ENCODE data around the gene HSPA12B. TPM values are rescaled to one million over a fixed set of nuclear protein-coding genes. Genes with fewer than 3 reads are reported as not detected.
A peak's percentile ranks its signal among the peaks of the same experiment; 100 is the strongest.

Gene HSPA12B
- polyA plus RNA-seq, 6 donors from 2014 or later: not detected

DNA sequence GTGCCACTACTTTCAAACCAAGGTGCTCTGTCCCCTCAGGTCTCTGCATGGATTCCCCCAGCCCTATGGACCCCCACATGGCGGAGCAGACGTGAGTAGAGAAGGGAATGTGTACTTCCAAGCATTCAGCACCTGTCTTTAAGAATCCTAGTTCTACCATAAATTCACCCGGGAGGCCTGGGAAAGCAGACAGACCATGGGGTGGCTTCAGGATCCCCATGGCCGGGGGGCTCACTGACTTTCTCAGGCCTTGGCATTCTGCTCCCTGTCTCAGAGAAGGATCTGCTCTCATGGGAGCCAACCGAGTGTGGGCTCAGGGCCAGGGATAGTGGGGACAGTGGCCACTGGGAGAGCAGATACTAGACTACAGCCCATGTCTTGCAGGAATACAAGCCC lies 65.9 kb downstream of the HSPA12B start:
- H3K27me3 Mint-ChIP-seq: no peaks in the 10 kb centered on the region
- peaks cover 8 to 13% of the 10 kb centered on the region in 2 donors for H3K36me3 Mint-ChIP-seq
- peak overlapping the region; percentile 75 to 95 (median 90) for H3K4me3 Mint-ChIP-seq
- peaks cover 54 to 74% (median 71%) of the 10 kb centered on the region in 3 donors for H3K4me1 Mint-ChIP-seq
- DNase-seq (no peak), ATAC-seq (ENCODE audit: low read depth in 2 of 2) (no peak)
- peak overlapping the region; percentile 74 to 100 (median 98) for H3K27ac Mint-ChIP-seq
- H3K9me3 Mint-ChIP-seq: peaks cover 0 to 3% (median 0%) of the 10 kb centered on the region in 7 donors

- peaks cover 13 to 18% of the 10 kb centered on the region in 2 donors for H3K36me3 Mint-ChIP-seq
- DNase-seq: no peak
- H3K4me1 Mint-ChIP-seq: peaks cover 59 to 79% (median 76%) of the 10 kb centered on the region in 3 donors
- ATAC-seq (ENCODE audit: low read depth in 2 of 2): no peak
- no peaks in the 10 kb centered on the region for H3K27me3 Mint-ChIP-seq
- H3K4me3 Mint-ChIP-seq: peak overlapping the region; percentile 52 to 95 (median 87)
- peaks cover 0 to 3% (median 0%) of the 10 kb centered on the region in 7 donors for H3K9me3 Mint-ChIP-seq
- H3K27ac Mint-ChIP-seq: peak overlapping the region; percentile 91 to 100 (median 98)
Observed at GRCh38 chr20:3798908-3799248, 66.4 kb downstream of the HSPA12B start.

DNA sequence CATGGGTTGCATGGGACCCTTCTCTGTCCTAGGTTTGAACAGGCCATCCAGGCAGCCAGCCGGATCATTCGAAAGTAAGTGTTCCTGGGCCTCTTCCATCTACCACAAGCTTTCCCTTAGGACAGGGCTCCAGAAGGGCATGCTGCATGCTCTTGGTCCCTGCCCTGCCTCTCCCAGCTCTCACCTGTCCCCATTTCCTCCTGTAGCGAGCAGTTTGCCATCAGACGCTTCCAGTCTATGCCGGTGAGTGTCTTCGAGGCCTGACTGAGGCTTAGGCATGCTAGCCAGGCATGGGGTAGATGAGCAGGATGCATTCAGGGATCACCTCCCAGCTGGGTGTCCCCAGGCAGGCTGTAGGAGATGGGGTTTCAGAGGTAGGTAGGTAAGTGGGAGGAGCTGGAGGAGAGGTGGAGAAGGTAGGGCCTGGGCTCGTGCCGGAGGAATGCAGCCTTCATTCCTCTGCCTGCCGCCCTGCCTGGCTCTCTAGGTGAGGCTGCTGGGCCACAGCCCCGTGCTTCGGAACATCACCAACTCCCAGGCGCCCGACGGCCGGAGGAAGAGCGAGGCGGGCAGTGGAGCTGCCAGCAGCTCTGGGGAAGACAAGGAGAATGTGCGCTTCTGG lies 67.9 kb downstream of the HSPA12B start:
- ATAC-seq (ENCODE audit: low read depth in 2 of 2): no peak
- Mint-ChIP-seq H3K9me3 (peaks cover 0 to 2% (median 0%) of the 10 kb centered on the region in 7 donors), H3K4me1 (peaks cover 66 to 80% (median 79%) of the 10 kb centered on the region in 3 donors), H3K27me3 (no peaks in the 10 kb centered on the region), H3K4me3 (peak overlapping the region; percentile 75 to 95 (median 90)), H3K27ac (peak overlapping the region in 5 of 6 donors; percentile 91 to 100 (median 98)), H3K36me3 (peaks cover 21 to 31% of the 10 kb centered on the region in 2 donors)
- DNase-seq: no peak

DNA sequence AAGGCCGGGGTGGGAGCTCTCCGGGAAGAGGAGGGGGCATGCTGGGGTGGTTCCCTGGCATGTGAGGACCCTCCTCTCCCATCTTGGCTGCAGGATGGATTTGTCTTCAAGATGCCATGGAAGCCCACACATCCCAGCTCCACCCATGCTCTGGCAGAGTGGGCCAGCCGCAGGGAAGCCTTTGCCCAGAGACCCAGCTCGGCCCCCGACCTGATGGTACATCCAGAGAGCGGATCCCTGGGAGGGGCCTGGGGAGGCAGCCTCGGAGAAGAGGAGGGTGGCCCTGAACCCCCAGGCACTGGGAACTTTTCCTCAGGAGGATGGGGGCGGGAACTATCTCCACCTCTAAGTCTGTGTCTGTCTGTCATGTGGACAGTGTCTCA lies 68.4 kb downstream of the HSPA12B start:
- H3K4me1 Mint-ChIP-seq: peaks cover 65 to 78% (median 75%) of the 10 kb centered on the region in 3 donors
- H3K9me3 Mint-ChIP-seq: peaks cover 0 to 2% (median 0%) of the 10 kb centered on the region in 7 donors
- H3K36me3 Mint-ChIP-seq: peaks cover 25 to 34% of the 10 kb centered on the region in 2 donors
- DNase-seq: no peak
- H3K4me3 Mint-ChIP-seq: peak overlapping the region in 2 of 8 donors; percentile 37 to 85
- H3K27me3 Mint-ChIP-seq: no peaks in the 10 kb centered on the region
- peak overlapping the region in 3 of 6 donors; percentile 49 to 98 (median 91) for H3K27ac Mint-ChIP-seq
- ATAC-seq (ENCODE audit: low read depth in 2 of 2): no peak

- Mint-ChIP-seq H3K27ac (peak overlapping the region in 5 of 6 donors; percentile 37 to 98 (median 49)), H3K4me3 (peak overlapping the region in 2 of 8 donors; percentile 20 to 85), H3K9me3 (peaks cover 0 to 2% (median 0%) of the 10 kb centered on the region in 7 donors), H3K36me3 (peaks cover 25 to 34% of the 10 kb centered on the region in 2 donors), H3K4me1 (peaks cover 65 to 77% (median 74%) of the 10 kb centered on the region in 3 donors), H3K27me3 (no peaks in the 10 kb centered on the region)
- ATAC-seq (ENCODE audit: low read depth in 2 of 2) (no peak), DNase-seq (no peak)
Observed at GRCh38 chr20:3801299-3801698, 68.8 kb downstream of the HSPA12B start.

- ATAC-seq (ENCODE audit: low read depth in 2 of 2) (no peak), DNase-seq (no peak)
- Mint-ChIP-seq H3K36me3 (peaks cover 25 to 34% of the 10 kb centered on the region in 2 donors), H3K27ac (peak overlapping the region in 4 of 6 donors; percentile 44 to 91 (median 80)), H3K4me3 (peak overlapping the region in 1 of 8 donors; percentile 44), H3K27me3 (no peaks in the 10 kb centered on the region), H3K9me3 (peaks cover 0 to 2% (median 0%) of the 10 kb centered on the region in 7 donors), H3K4me1 (peaks cover 62 to 74% (median 71%) of the 10 kb centered on the region in 3 donors)
Observed at GRCh38 chr20:3801846-3802245, 69.4 kb downstream of the HSPA12B start.

Other genes with a start within 250 kb of the HSPA12B start
- not detected for gene GFRA4, start 69.3 kb upstream of the HSPA12B start, polyA plus RNA-seq (ENCODE audit: low read depth in 6 of 6)
- not detected for gene ADAM33, start 50.7 kb upstream of the HSPA12B start, polyA plus RNA-seq (ENCODE audit: low read depth in 6 of 6)
- not detected for gene SIGLEC1, start 20.1 kb upstream of the HSPA12B start, polyA plus RNA-seq (ENCODE audit: low read depth in 6 of 6)
- gene ADISSP, start 35.1 kb downstream of the HSPA12B start, polyA plus RNA-seq (ENCODE audit: low read depth in 6 of 6): 10 to 100 TPM; 17.3 to 24.9 (median 20.8) TPM
- gene SPEF1, start 48.8 kb downstream of the HSPA12B start, polyA plus RNA-seq (ENCODE audit: low read depth in 6 of 6): not detected
- gene CENPB, start 54.1 kb downstream of the HSPA12B start, polyA plus RNA-seq (ENCODE audit: low read depth in 6 of 6): 1 to 10 TPM in 5 of 6 donors, under 1 TPM in 1; 0.27 to 2.2 (median 1.6) TPM
- 10 to 100 TPM; 13.0 to 22.1 (median 19.5) TPM for gene CDC25B, start 63.6 kb downstream of the HSPA12B start, polyA plus RNA-seq (ENCODE audit: low read depth in 6 of 6)
- 10 to 100 TPM; 11.1 to 33.6 (median 13.5) TPM for gene AP5S1, start 87.9 kb downstream of the HSPA12B start, polyA plus RNA-seq (ENCODE audit: low read depth in 6 of 6)
- 1 to 10 TPM; 2.6 to 9.9 (median 3.2) TPM for gene MAVS, start 114.1 kb downstream of the HSPA12B start, polyA plus RNA-seq (ENCODE audit: low read depth in 6 of 6)
- gene PANK2, start 156.7 kb downstream of the HSPA12B start, polyA plus RNA-seq (ENCODE audit: low read depth in 6 of 6): 10 to 100 TPM; 34.8 to 57.7 (median 45.9) TPM

Data from naive B cell (primary cell).